ENCODE data around the gene CXorf58. TPM values are rescaled to one million over a fixed set of nuclear protein-coding genes. Genes with fewer than 3 reads are reported as not detected.

Gene CXorf58
- total RNA-seq, 1 experiment from 2014 or later: not detected

DNA sequence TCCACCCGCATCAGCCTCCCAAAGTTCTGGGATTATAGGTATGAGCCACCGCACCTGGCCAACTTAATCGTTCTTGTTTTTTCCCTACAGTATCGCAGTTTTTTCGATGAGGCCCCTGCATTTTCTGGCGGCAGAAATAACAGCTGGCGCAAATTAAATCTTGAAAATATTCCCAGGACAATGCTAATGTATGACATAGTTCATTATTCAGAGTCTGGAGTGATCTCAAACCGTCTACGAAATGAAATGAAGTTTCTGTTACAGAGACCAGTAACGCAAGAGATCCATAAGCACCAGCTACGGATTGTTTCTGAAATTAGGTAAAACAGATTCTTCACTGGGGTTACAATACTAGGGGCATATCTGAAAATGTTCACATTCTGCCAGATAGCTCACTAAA lies 27.3 kb downstream of the CXorf58 start (continued):
- TF ChIP-seq, protein P1, sequence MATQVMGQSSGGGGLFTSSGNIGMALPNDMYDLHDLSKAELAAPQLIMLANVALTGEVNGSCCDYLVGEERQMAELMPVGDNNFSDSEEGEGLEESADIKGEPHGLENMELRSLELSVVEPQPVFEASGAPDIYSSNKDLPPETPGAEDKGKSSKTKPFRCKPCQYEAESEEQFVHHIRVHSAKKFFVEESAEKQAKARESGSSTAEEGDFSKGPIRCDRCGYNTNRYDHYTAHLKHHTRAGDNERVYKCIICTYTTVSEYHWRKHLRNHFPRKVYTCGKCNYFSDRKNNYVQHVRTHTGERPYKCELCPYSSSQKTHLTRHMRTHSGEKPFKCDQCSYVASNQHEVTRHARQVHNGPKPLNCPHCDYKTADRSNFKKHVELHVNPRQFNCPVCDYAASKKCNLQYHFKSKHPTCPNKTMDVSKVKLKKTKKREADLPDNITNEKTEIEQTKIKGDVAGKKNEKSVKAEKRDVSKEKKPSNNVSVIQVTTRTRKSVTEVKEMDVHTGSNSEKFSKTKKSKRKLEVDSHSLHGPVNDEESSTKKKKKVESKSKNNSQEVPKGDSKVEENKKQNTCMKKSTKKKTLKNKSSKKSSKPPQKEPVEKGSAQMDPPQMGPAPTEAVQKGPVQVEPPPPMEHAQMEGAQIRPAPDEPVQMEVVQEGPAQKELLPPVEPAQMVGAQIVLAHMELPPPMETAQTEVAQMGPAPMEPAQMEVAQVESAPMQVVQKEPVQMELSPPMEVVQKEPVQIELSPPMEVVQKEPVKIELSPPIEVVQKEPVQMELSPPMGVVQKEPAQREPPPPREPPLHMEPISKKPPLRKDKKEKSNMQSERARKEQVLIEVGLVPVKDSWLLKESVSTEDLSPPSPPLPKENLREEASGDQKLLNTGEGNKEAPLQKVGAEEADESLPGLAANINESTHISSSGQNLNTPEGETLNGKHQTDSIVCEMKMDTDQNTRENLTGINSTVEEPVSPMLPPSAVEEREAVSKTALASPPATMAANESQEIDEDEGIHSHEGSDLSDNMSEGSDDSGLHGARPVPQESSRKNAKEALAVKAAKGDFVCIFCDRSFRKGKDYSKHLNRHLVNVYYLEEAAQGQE (IDR thresholded peaks at IDR 0.05; ENCODE audit: low read depth): no peak
- TF ChIP-seq ELF1 (IDR thresholded peaks at IDR 0.05; ENCODE audit: borderline replicate concordance, low read depth): no peak

DNA sequence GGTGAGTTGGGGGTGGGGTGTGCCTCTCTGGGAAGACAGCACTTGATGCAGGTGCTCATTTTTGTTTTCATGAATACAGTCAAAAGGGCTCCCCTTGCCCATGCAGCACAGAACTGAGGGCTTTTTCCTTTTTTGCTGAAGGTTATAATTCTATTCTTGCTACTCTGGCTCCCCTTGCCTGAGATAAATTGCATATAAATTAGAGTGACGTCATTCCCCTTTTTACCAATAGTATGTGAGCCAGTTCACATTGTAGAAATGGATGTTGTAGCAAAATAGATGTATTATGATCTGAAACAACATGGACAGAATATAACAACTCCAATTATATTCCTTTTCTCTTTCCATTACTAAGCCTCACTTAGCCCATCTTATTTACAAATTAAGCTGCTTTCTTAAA lies 28.4 kb downstream of the CXorf58 start:
- H3K9me3 ChIP-seq (ENCODE audit: control insufficient read depth in 1 of 2, insufficient read depth in 1 of 2, low read depth in 1 of 2, low read length in 2 of 2): no peaks in the 10 kb centered on the region
- TF ChIP-seq TCF7L2 (IDR thresholded peaks at IDR 0.05; ENCODE audit: borderline replicate concordance, extremely low read depth, insufficient read depth, insufficient read length) (no peak), POLR2A (IDR thresholded peaks at IDR 0.05; ENCODE audit: borderline replicate concordance, extremely low read depth, insufficient read depth, insufficient read length) (no peak), ZNF274 (IDR thresholded peaks at IDR 0.05; ENCODE audit: low read depth, low read length) (no peak), EZH2 (IDR thresholded peaks at IDR 0.05) (no peak), SIN3A (IDR thresholded peaks at IDR 0.05; ENCODE audit: low read depth) (no peak), ELF1 (IDR thresholded peaks at IDR 0.05; ENCODE audit: borderline replicate concordance, low read depth) (no peak), EGR1 (IDR thresholded peaks at IDR 0.05; ENCODE audit: low read depth) (no peak)
- TF ChIP-seq, protein P2, sequence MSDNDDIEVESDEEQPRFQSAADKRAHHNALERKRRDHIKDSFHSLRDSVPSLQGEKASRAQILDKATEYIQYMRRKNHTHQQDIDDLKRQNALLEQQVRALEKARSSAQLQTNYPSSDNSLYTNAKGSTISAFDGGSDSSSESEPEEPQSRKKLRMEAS (IDR thresholded peaks at IDR 0.05): no peak
- TF ChIP-seq, protein P3, sequence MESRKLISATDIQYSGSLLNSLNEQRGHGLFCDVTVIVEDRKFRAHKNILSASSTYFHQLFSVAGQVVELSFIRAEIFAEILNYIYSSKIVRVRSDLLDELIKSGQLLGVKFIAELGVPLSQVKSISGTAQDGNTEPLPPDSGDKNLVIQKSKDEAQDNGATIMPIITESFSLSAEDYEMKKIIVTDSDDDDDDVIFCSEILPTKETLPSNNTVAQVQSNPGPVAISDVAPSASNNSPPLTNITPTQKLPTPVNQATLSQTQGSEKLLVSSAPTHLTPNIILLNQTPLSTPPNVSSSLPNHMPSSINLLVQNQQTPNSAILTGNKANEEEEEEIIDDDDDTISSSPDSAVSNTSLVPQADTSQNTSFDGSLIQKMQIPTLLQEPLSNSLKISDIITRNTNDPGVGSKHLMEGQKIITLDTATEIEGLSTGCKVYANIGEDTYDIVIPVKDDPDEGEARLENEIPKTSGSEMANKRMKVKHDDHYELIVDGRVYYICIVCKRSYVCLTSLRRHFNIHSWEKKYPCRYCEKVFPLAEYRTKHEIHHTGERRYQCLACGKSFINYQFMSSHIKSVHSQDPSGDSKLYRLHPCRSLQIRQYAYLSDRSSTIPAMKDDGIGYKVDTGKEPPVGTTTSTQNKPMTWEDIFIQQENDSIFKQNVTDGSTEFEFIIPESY (IDR thresholded peaks at IDR 0.05; ENCODE audit: extremely low read depth, insufficient replicate concordance, low read length): no peak
- TF ChIP-seq, protein P4, sequence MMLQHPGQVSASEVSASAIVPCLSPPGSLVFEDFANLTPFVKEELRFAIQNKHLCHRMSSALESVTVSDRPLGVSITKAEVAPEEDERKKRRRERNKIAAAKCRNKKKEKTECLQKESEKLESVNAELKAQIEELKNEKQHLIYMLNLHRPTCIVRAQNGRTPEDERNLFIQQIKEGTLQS (IDR thresholded peaks at IDR 0.05): no peak
- TF ChIP-seq, protein P5, sequence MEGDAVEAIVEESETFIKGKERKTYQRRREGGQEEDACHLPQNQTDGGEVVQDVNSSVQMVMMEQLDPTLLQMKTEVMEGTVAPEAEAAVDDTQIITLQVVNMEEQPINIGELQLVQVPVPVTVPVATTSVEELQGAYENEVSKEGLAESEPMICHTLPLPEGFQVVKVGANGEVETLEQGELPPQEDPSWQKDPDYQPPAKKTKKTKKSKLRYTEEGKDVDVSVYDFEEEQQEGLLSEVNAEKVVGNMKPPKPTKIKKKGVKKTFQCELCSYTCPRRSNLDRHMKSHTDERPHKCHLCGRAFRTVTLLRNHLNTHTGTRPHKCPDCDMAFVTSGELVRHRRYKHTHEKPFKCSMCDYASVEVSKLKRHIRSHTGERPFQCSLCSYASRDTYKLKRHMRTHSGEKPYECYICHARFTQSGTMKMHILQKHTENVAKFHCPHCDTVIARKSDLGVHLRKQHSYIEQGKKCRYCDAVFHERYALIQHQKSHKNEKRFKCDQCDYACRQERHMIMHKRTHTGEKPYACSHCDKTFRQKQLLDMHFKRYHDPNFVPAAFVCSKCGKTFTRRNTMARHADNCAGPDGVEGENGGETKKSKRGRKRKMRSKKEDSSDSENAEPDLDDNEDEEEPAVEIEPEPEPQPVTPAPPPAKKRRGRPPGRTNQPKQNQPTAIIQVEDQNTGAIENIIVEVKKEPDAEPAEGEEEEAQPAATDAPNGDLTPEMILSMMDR (IDR thresholded peaks at IDR 0.05 in 2 of 3, conservative IDR thresholded peaks at IDR 0.05 in 1 of 3; ENCODE audit: borderline replicate concordance in 1 of 3, insufficient read depth in 1 of 3, low read depth in 2 of 3, low read length in 2 of 3): no peak
- TF ChIP-seq, protein P1 (IDR thresholded peaks at IDR 0.05; ENCODE audit: low read depth): no peak

More for the DNA sequence above, 28.4 kb downstream of the CXorf58 start:
- H3K4me2 ChIP-seq (ENCODE audit: low read length): no peak overlapping the region
- no peak overlapping the region for H3K9ac ChIP-seq (ENCODE audit: low read length)
- H2AFZ ChIP-seq (ENCODE audit: low read depth, low read length, poor library complexity, severe bottlenecking): no peak overlapping the region
- H4K20me1 ChIP-seq (ENCODE audit: insufficient read depth): no peaks in the 10 kb centered on the region
- no peaks in the 10 kb centered on the region for H3K27me3 ChIP-seq (ENCODE audit: insufficient read depth, low read length)
- RAD21 ChIA-PET (ENCODE audit: low non-redundant PET in 1 of 2, low total read pairs in 2 of 2, uncharacterized antibody in 2 of 2, unreplicated experiment in 2 of 2): no interaction called here
- no peak for DNase-seq (ENCODE audit: low read depth, low spot score)
- H3K9me2 ChIP-seq (ENCODE audit: insufficient read depth): no peaks in the 10 kb centered on the region
- intact Hi-C loops (cut with micrococcal nuclease): no loop called here
- no peak overlapping the region for H3K4me3 ChIP-seq (replicated peaks in 1 of 2; ENCODE audit: low read depth in 1 of 2, low read length in 2 of 2)
- H3K36me3 ChIP-seq (ENCODE audit: control insufficient read depth in 1 of 2, insufficient read depth in 2 of 2, low read length in 2 of 2): no peaks in the 10 kb centered on the region
- H3K79me2 ChIP-seq (ENCODE audit: insufficient read depth, low read length): no peaks in the 10 kb centered on the region
- no peak for ATAC-seq
- CTCF ChIA-PET: no interaction called here
- POLR2A ChIA-PET: no interaction called here
- no TSS peak for BruUV-seq (replicated peaks)
- no peak overlapping the region for H3K27ac ChIP-seq (ENCODE audit: low read depth, low read length)
- no peaks in the 10 kb centered on the region for H3K4me1 ChIP-seq (ENCODE audit: control insufficient read depth in 1 of 2, insufficient read depth in 2 of 2, low read length in 2 of 2)

All from HCT116 (cell line).